GM12878 (cell line): Measurements from ENCODE around the gene SNAPC2. TPM values are rescaled to one million over a fixed set of nuclear protein-coding genes. Genes with fewer than 3 reads are reported as not detected.

Experiments used
- BMI1 ChIP-seq: fragments of 450-650 bp; IDR thresholded peaks from 2 replicates; pipeline ENCODE4 v1.6.1; 2016; ENCODE audit warnings: mild to moderate bottlenecking, moderate library complexity, borderline replicate concordance
- CBFB ChIP-seq: IDR thresholded peaks from 2 replicates; pipeline ENCODE4 v1.6.1; 2016; ENCODE audit warnings: antibody characterized with exemption, low read depth
- EED ChIP-seq: sonication (generic); IDR thresholded peaks from 2 replicates; pipeline ENCODE4 v1.6.1; 2016; ENCODE audit warnings: antibody characterized with exemption, low read depth
- ELK1 ChIP-seq: IDR thresholded peaks from 2 replicates; pipeline ENCODE4 v1.6.1; 2012; ENCODE audit warnings: low read depth, low read length, improper control_type of control experiment
- EP300 ChIP-seq, 2 experiments: fragments of 150-350 bp in 1 of 2; IDR thresholded peaks; 2 replicates each; pipeline ENCODE4 v1.6.1; 2011 to 2012; ENCODE audit warnings: low read depth in 2 of 2, low read length in 2 of 2, borderline replicate concordance in 1 of 2, improper control_type of control experiment in 1 of 2, inconsistent platforms in 1 of 2; ENCODE audit not compliant: control insufficient read depth in 1 of 2
- ESRRA ChIP-seq: IDR thresholded peaks from 2 replicates; pipeline ENCODE4 v1.6.1; 2012; ENCODE audit warnings: mild to moderate bottlenecking, low read length, improper control_type of control experiment
- FOS ChIP-seq: IDR thresholded peaks from 3 replicates; pipeline ENCODE4 v1.6.1; 2011; ENCODE audit warnings: borderline replicate concordance; ENCODE audit not compliant: insufficient read length; ENCODE audit errors: extremely low read depth
- HCFC1 ChIP-seq: fragments of 150-350 bp; IDR thresholded peaks from 2 replicates; pipeline ENCODE4 v1.6.1; 2014; ENCODE audit warnings: low read length
- IKZF2 ChIP-seq, 2 experiments: fragments of 450-650 bp; IDR thresholded peaks; 2 replicates each; pipeline ENCODE4 v1.6.1; 2017; ENCODE audit warnings: mild to moderate bottlenecking in 2 of 2, moderate library complexity in 2 of 2
- KLF5 ChIP-seq: fragments of 450-650 bp; IDR thresholded peaks from 2 replicates; pipeline ENCODE4 v1.6.1; 2014; ENCODE audit warnings: mild to moderate bottlenecking; ENCODE audit not compliant: partially characterized antibody
- MTA2 ChIP-seq: fragments of 450-650 bp; IDR thresholded peaks from 2 replicates; pipeline ENCODE4 v1.6.1; 2016; ENCODE audit warnings: low read depth, mild to moderate bottlenecking, moderate library complexity
- MTA3 ChIP-seq: IDR thresholded peaks from 2 replicates; pipeline ENCODE4 v1.6.1; 2012; ENCODE audit warnings: low read length, inconsistent platforms, borderline replicate concordance
- PAX8 ChIP-seq: fragments of 450-650 bp; IDR thresholded peaks from 2 replicates; pipeline ENCODE4 v1.6.1; 2017; ENCODE audit warnings: mild to moderate bottlenecking, moderate library complexity
- POU2F2 ChIP-seq: IDR thresholded peaks from 3 replicates; pipeline ENCODE4 v1.6.1; 2011; ENCODE audit warnings: low read depth, mild to moderate bottlenecking, low read length, borderline replicate concordance
- PRDM15 ChIP-seq: fragments of 450-650 bp; formaldehyde crosslinking; IDR thresholded peaks from 2 replicates; pipeline ENCODE4 v1.4.0; 2020; ENCODE audit warnings: mild to moderate bottlenecking, moderate library complexity
- RAD51 ChIP-seq: fragments of 450-650 bp; IDR thresholded peaks from 2 replicates; pipeline ENCODE4 v1.6.1; 2016; ENCODE audit warnings: moderate library complexity, mild to moderate bottlenecking, inconsistent platforms
- RUNX3 ChIP-seq: IDR thresholded peaks from 2 replicates; pipeline ENCODE4 v1.6.1; 2012; ENCODE audit warnings: low read length, inconsistent platforms
- SMARCA5 ChIP-seq: fragments of 450-650 bp; IDR thresholded peaks from 2 replicates; pipeline ENCODE4 v1.6.1; 2017; ENCODE audit warnings: mild to moderate bottlenecking
- SPI1 ChIP-seq: IDR thresholded peaks from 2 replicates; pipeline ENCODE4 v1.6.1; 2011; ENCODE audit warnings: low read depth, mild to moderate bottlenecking, low read length, moderate library complexity, borderline replicate concordance; ENCODE audit not compliant: insufficient read depth
- TCF3 ChIP-seq: IDR thresholded peaks from 2 replicates; pipeline ENCODE4 v1.6.1; 2012; ENCODE audit warnings: low read depth, mild to moderate bottlenecking, low read length, borderline replicate concordance; ENCODE audit not compliant: insufficient read depth
- WRNIP1 ChIP-seq: IDR thresholded peaks from 2 replicates; pipeline ENCODE4 v1.6.1; 2011; ENCODE audit warnings: low read depth, low read length, improper control_type of control experiment, borderline replicate concordance
- ZBTB11 ChIP-seq: fragments of 450-650 bp; formaldehyde crosslinking; IDR thresholded peaks from 2 replicates; pipeline ENCODE4 v1.5.0; 2022; ENCODE audit warnings: mild to moderate bottlenecking, missing genetic modification characterization
- ZNF622 ChIP-seq: fragments of 450-650 bp; IDR thresholded peaks from 2 replicates; pipeline ENCODE4 v1.6.1; 2017; ENCODE audit warnings: mild to moderate bottlenecking, inconsistent platforms
- polyA plus RNA-seq, 11 experiments: library from polyadenylated mRNA; depleted of rRNA in 4 of 11; unstranded in 6 of 11; stranded (reverse) in 5 of 11; fragments of >200 nt; fragmentation: Nextera tagmentation in 4 of 11; fragmentation: Illumina TruSeq in 1 of 11; extraction: Ambion mirVana in 4 of 11; extraction: Trizol in 1 of 11; gene quantifications; 1 replicate in 1 of 11; 2 replicates in 10 of 11; pipeline versions ENCODE4 v1.2.1 to v1.2.3, GENCODE V29; 2011 to 2016; ENCODE audit warnings: inconsistent platforms in 2 of 11, missing spikeins in 2 of 11, low read depth in 1 of 11
- total RNA-seq, 4 experiments: library from RNA; depleted of rRNA in 3 of 4; stranded (reverse); fragments of >200 nt in 3 of 4; fragmentation: Illumina TruSeq in 1 of 4; extraction: Trizol in 1 of 4; gene quantifications; 2 replicates each; pipeline versions ENCODE4 v1.2.1 to v1.2.3, GENCODE V29; 2013 to 2021

SNAPC2 gene
- total and polyA plus RNA-seq, 10 of the 15 experiments (the other 5 are each of a cell fraction or from before 2014, with no cell fraction given): 0.19 to 20.8 (median 12.6) TPM

GRCh38 chr19:7903244-7904073 lies 16.7 kb upstream of the SNAPC2 start, which contains the start of gene MAP2K7 (continued):
- TF ChIP-seq ELK1 (no peak), TCF3 (0 out of 2 replicates have a peak, but pooled peaks have one; percentile 36), ESRRA (no peak), SPI1 (no peak), FOS (no peak), PAX8 (no peak), BMI1 (no peak), WRNIP1 (no peak), POU2F2 (0 out of 3 replicates have a peak, but pooled peaks have one; percentile 23), HCFC1 (peak; percentile 66), CBFB (no peak), EP300 (IDR thresholded peaks at IDR 0.05; ENCODE audit: borderline replicate concordance in 1 of 2, control insufficient read depth in 1 of 2, low read depth in 2 of 2, low read length in 2 of 2) (no peak; a peak in 1 of 4 replicates), EED (peak; percentile 68), SMARCA5 (no peak; the same call in 1 of the 2 replicates), MTA3 (no peak), ZNF622 (no peak), KLF5 (no peak), RAD51 (no peak), RUNX3 (no peak), PRDM15 (CRISPR knock-in tag) (no peak), ZBTB11 (CRISPR knock-in tag) (no peak), IKZF2 (IDR thresholded peaks at IDR 0.05) (peak; percentile 36 to 52; a peak in 2 of 4 replicates), MTA2 (no peak; the same call in 1 of the 2 replicates)
